Right lobe of liver (tissue), 4 donors: ENCODE data around the gene KRT34.

Experiments used
- POLR2A ChIP-seq: fragments of 450-650 bp; IDR thresholded peaks from one replicate; pipeline ENCODE4 v1.6.1; 2017; ENCODE audit warnings: antibody characterized with exemption, mild to moderate bottlenecking
- TF ChIP-seq, protein P1 (sequence below), 4 donors: fragments of 200-600 bp in 3 of 4; fragments of 450-650 bp in 1 of 4; IDR thresholded peaks; one replicate each; pipeline versions ENCODE4 v1.5.1 to v1.8.0; 2016 to 2022; ENCODE audit warnings: antibody characterized with exemption in 4 of 4, mild to moderate bottlenecking in 2 of 4
- donor health status: DM: no; HTN: no; CAD: no.
- donor health status: DM: no; HTN: no; CAD: no.
- donor health status: DM: no; HTN: yes; CAD: no.

DNA sequence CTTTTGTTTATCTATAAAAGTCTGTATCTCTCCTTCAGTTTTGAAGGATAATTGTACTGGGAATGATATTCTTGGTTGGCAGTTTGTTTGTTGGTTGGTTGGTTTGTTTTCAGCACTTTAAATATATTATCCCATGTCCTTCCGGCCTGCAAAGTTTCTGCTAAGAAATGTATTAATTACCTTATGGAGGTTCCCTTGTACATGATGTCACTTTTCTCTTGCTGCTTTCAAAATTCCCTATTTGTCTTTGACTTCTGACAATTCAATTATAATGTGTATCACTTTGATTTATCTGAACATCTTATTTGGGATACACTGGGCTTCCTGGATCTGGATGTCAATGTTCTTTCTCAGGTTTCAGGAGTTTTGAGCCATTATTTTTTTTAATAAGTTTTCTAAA, 4.1 kb upstream of the KRT34 start:
- TF ChIP-seq, protein P1, sequence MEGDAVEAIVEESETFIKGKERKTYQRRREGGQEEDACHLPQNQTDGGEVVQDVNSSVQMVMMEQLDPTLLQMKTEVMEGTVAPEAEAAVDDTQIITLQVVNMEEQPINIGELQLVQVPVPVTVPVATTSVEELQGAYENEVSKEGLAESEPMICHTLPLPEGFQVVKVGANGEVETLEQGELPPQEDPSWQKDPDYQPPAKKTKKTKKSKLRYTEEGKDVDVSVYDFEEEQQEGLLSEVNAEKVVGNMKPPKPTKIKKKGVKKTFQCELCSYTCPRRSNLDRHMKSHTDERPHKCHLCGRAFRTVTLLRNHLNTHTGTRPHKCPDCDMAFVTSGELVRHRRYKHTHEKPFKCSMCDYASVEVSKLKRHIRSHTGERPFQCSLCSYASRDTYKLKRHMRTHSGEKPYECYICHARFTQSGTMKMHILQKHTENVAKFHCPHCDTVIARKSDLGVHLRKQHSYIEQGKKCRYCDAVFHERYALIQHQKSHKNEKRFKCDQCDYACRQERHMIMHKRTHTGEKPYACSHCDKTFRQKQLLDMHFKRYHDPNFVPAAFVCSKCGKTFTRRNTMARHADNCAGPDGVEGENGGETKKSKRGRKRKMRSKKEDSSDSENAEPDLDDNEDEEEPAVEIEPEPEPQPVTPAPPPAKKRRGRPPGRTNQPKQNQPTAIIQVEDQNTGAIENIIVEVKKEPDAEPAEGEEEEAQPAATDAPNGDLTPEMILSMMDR (IDR thresholded peaks at IDR 0.05), result no peak
- TF ChIP-seq POLR2A, result no peak
